ENCODE data around the gene FBXL16. TPM values are rescaled to one million over a fixed set of nuclear protein-coding genes. Genes with fewer than 3 reads are reported as not detected.
A peak's percentile ranks its signal among the peaks of the same experiment; 100 is the strongest.

Gene FBXL16
- total and polyA plus RNA-seq, 9 of the 15 experiments (the other 6 are each of a cell fraction or from before 2014, with no cell fraction given), result 0.21 to 8.2 (median 1.7) TPM

DNA sequence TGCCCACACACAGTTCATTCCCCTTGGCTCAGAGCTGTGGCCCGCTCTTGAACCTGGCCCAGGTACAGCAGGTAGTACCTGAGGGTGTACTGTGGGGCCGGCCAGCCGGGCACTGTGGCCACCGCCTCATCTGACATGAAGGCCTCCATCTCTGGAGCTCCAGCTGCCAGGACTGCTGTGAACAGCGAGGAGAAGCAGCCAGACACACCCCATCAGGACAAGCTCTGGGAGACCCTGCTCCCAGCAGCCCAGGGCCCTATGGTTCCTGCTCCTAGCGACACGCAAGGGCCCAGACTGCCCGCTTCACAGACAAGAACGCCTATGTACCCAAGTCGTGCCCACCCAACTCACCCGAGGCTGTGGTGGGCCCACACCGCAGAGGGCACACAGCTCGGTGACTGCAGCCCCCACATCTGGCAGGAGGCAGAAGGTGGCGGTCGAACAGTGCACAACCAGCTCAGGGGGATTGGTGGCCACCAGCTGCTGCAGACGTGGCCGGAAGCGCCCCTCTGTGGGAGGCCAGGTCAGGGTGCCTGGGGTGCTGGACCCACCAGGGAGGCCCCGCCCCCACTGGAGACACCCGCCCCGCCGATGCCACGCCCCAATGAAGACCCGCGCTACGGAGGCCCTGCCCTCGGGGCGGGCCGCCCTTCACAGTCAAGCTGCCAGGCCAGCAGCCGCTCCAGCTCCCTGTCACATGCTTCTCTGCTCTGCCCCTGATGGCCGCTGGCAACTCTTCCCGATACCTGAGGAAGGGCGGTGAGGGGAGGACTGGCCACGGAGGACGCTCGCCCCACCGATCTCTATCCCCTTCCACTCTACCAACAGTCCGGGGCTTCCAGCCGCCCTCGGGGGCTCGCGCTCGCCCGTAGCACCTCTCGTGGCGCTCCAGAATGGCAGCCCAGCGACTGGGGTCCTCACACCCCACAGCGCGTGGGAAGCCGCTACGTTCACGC, 26.5 kb downstream of the FBXL16 start (continued):
- TF ChIP-seq, protein P1, sequence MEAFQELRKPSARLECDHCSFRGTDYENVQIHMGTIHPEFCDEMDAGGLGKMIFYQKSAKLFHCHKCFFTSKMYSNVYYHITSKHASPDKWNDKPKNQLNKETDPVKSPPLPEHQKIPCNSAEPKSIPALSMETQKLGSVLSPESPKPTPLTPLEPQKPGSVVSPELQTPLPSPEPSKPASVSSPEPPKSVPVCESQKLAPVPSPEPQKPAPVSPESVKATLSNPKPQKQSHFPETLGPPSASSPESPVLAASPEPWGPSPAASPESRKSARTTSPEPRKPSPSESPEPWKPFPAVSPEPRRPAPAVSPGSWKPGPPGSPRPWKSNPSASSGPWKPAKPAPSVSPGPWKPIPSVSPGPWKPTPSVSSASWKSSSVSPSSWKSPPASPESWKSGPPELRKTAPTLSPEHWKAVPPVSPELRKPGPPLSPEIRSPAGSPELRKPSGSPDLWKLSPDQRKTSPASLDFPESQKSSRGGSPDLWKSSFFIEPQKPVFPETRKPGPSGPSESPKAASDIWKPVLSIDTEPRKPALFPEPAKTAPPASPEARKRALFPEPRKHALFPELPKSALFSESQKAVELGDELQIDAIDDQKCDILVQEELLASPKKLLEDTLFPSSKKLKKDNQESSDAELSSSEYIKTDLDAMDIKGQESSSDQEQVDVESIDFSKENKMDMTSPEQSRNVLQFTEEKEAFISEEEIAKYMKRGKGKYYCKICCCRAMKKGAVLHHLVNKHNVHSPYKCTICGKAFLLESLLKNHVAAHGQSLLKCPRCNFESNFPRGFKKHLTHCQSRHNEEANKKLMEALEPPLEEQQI (IDR thresholded peaks at IDR 0.05), result no peak
- TF ChIP-seq PURB (CRISPR knock-in tag; IDR thresholded peaks at IDR 0.05; ENCODE audit: low read depth) (no peak), TRIM24 (IDR thresholded peaks at IDR 0.05) (no peak), FOXJ3 (CRISPR knock-in tag; IDR thresholded peaks at IDR 0.05) (no peak), KDM4B (IDR thresholded peaks at IDR 0.05; ENCODE audit: borderline replicate concordance in 2 of 2, low read depth in 1 of 2) (0 out of 4 replicates have a peak, but pooled peaks of 1 of the 2 experiments have one; percentile 23), KAT7 (CRISPR knock-in tag; IDR thresholded peaks at IDR 0.05; ENCODE audit: borderline replicate concordance) (0 out of 2 replicates have a peak, but pooled peaks have one; percentile 60), CHD4 (IDR thresholded peaks at IDR 0.05; ENCODE audit: insufficient read depth, insufficient replicate concordance, low read depth, low read length, poor library complexity, severe bottlenecking) (no peak), RBBP5 (IDR thresholded peaks at IDR 0.05; ENCODE audit: borderline replicate concordance, insufficient read depth, low read length, poor library complexity, severe bottlenecking) (no peak), LARP7 (IDR thresholded peaks at IDR 0.05) (no peak; the same call in 1 of the 2 replicates)
- TF ChIP-seq, protein P2, sequence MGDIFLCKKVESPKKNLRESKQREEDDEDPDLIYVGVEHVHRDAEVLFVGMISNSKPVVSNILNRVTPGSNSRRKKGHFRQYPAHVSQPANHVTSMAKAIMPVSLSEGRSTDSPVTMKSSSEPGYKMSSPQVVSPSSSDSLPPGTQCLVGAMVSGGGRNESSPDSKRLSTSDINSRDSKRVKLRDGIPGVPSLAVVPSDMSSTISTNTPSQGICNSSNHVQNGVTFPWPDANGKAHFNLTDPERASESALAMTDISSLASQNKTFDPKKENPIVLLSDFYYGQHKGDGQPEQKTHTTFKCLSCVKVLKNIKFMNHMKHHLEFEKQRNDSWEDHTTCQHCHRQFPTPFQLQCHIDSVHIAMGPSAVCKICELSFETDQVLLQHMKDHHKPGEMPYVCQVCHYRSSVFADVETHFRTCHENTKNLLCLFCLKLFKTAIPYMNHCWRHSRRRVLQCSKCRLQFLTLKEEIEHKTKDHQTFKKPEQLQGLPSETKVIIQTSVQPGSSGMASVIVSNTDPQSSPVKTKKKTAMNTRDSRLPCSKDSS (IDR thresholded peaks at IDR 0.05; ENCODE audit: low read depth, partially characterized antibody), result no peak
- TF ChIP-seq, protein P3, sequence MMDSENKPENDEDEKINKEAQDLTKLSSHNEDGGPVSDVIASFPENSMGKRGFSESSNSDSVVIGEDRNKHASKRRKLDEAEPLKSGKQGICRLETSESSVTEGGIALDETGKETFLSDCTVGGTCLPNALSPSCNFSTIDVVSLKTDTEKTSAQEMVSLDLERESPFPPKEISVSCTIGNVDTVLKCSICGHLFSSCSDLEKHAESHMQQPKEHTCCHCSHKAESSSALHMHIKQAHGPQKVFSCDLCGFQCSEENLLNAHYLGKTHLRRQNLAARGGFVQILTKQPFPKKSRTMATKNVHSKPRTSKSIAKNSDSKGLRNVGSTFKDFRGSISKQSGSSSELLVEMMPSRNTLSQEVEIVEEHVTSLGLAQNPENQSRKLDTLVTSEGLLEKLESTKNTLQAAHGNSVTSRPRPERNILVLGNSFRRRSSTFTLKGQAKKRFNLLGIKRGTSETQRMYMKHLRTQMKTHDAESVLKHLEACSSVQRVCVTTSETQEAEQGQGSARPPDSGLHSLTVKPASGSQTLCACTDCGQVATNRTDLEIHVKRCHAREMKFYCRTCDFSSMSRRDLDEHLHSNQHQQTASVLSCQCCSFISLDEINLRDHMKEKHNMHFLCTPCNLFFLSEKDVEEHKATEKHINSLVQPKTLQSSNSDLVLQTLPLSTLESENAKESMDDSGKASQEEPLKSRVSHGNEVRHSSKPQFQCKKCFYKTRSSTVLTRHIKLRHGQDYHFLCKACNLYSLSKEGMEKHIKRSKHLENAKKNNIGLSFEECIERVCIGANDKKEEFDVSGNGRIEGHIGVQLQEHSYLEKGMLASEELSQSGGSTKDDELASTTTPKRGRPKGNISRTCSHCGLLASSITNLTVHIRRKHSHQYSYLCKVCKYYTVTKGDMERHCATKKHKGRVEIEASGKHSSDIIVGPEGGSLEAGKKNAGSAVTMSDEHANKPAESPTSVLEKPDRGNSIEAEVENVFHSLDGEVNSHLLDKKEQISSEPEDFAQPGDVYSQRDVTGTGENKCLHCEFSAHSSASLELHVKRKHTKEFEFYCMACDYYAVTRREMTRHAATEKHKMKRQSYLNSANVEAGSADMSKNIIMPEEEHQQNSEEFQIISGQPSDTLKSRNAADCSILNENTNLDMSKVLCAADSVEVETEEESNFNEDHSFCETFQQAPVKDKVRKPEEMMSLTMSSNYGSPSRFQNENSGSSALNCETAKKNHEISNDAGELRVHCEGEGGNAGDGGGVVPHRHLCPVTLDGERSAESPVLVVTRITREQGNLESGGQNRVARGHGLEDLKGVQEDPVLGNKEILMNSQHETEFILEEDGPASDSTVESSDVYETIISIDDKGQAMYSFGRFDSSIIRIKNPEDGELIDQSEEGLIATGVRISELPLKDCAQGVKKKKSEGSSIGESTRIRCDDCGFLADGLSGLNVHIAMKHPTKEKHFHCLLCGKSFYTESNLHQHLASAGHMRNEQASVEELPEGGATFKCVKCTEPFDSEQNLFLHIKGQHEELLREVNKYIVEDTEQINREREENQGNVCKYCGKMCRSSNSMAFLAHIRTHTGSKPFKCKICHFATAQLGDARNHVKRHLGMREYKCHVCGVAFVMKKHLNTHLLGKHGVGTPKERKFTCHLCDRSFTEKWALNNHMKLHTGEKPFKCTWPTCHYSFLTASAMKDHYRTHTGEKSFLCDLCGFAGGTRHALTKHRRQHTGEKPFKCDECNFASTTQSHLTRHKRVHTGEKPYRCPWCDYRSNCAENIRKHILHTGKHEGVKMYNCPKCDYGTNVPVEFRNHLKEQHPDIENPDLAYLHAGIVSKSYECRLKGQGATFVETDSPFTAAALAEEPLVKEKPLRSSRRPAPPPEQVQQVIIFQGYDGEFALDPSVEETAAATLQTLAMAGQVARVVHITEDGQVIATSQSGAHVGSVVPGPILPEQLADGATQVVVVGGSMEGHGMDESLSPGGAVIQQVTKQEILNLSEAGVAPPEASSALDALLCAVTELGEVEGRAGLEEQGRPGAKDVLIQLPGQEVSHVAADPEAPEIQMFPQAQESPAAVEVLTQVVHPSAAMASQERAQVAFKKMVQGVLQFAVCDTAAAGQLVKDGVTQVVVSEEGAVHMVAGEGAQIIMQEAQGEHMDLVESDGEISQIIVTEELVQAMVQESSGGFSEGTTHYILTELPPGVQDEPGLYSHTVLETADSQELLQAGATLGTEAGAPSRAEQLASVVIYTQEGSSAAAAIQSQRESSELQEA (IDR thresholded peaks at IDR 0.05; ENCODE audit: low read depth), result no peak

Measured in K562 (cell line).